PC-3 (cell line): Measurements from ENCODE around the gene CCL17. TPM values are rescaled to one million over a fixed set of nuclear protein-coding genes. Genes with fewer than 3 reads are reported as not detected.

Source experiments
- ATAC-seq: fragments of 200-7000 bp; cut with Tn5 transposase; 2 replicates; pipeline ENCODE4 v1.9.1; 2020; ENCODE audit warnings: mild to moderate bottlenecking, moderate library complexity
- BruUV-seq: library from RNA; stranded (reverse); fragments of 400-500 nt; replicated peaks from 2 replicates; lab custom pipeline; 2021; lab: Mats Ljungman, UMichigan
- CTCF ChIA-PET: fragments of 300-600 bp; sonication (Branson Sonifier 250); formaldehyde crosslinking; loops from one replicate; lab custom pipeline; 2022; ENCODE audit warnings: antibody characterized with exemption; lab: Charles Lee
- POLR2A ChIA-PET: fragments of 300-600 bp; sonication (Branson Sonifier 250); formaldehyde crosslinking; loops from one replicate; lab custom pipeline; 2022; ENCODE audit warnings: antibody characterized with exemption; ENCODE audit not compliant: unreplicated experiment; lab: Charles Lee
- DNase-seq: peaks from one replicate; pipeline ENCODE4 v3.0.0-alpha.2; 2015
- H2AFZ ChIP-seq: fragments of 300-600 bp; sonication (generic); 2 replicates; pipeline ENCODE4 v1.6.0; 2016; ENCODE audit warnings: antibody characterized with exemption, low read length
- H3F3A ChIP-seq: fragments of 300-600 bp; sonication (generic); one replicate; pipeline ENCODE4 v1.6.0; 2017; ENCODE audit warnings: antibody characterized with exemption, low read length, control low read depth, mild to moderate bottlenecking; ENCODE audit not compliant: unreplicated experiment
- H3K27ac ChIP-seq: fragments of 300-600 bp; sonication (generic); 2 replicates; pipeline ENCODE4 v1.5.1; 2016; ENCODE audit warnings: mild to moderate bottlenecking, low read length
- H3K27me3 ChIP-seq: fragments of 300-600 bp; sonication (generic); 2 replicates; pipeline ENCODE4 v1.6.1; 2016; ENCODE audit warnings: low read length, mixed read lengths
- H3K36me3 ChIP-seq: fragments of 300-600 bp; sonication (generic); 2 replicates; pipeline ENCODE4 v1.6.1; 2016; ENCODE audit warnings: low read depth, mixed run types, low read length, mixed read lengths
- H3K4me1 ChIP-seq: fragments of 300-600 bp; sonication (generic); 2 replicates; pipeline ENCODE4 v1.5.1; 2016; ENCODE audit warnings: low read length; ENCODE audit not compliant: insufficient read depth
- H3K4me2 ChIP-seq: fragments of 300-600 bp; sonication (generic); 2 replicates; pipeline ENCODE4 v1.6.0; 2016; ENCODE audit warnings: low read length
- H3K4me3 ChIP-seq: fragments of 300-600 bp; sonication (generic); 2 replicates; pipeline ENCODE4 v1.5.1; 2016; ENCODE audit warnings: mild to moderate bottlenecking, low read length, mixed read lengths
- H3K79me2 ChIP-seq: fragments of 300-600 bp; sonication (generic); 2 replicates; pipeline ENCODE4 v1.6.1; 2017; ENCODE audit warnings: low read length, mixed read lengths
- H3K9ac ChIP-seq: fragments of 300-600 bp; sonication (generic); 2 replicates; pipeline ENCODE4 v1.6.0; 2016; ENCODE audit warnings: mild to moderate bottlenecking, low read length
- H3K9me2 ChIP-seq: fragments of 300-600 bp; sonication (generic); replicated peaks from 2 replicates; pipeline ENCODE4 v1.6.1; 2016; ENCODE audit warnings: mixed run types, low read length, mixed read lengths
- H3K9me3 ChIP-seq: fragments of 300-600 bp; sonication (generic); 2 replicates; pipeline ENCODE4 v1.6.1; 2016; ENCODE audit warnings: low read length, mixed read lengths
- H4K20me1 ChIP-seq: fragments of 300-600 bp; sonication (generic); 2 replicates; pipeline ENCODE4 v1.6.1; 2016; ENCODE audit warnings: low read length, mixed read lengths
- EZH2 ChIP-seq: fragments of 300-600 bp; sonication (generic); IDR thresholded peaks from one replicate; pipeline ENCODE4 v1.6.1; 2017; ENCODE audit warnings: antibody characterized with exemption, mild to moderate bottlenecking, low read length; ENCODE audit not compliant: unreplicated experiment
- EZH2phosphoT487 ChIP-seq: fragments of 300-600 bp; sonication (generic); IDR thresholded peaks from 2 replicates; pipeline ENCODE4 v1.6.1; 2018; ENCODE audit warnings: mild to moderate bottlenecking, antibody characterized with exemption, low read length, borderline replicate concordance
- intact Hi-C: fragments of 100-400 bp; cut with micrococcal nuclease; formaldehyde crosslinking; loops from 2 replicates; pipeline ENCODE4 v1.9.0; 2023
- total RNA-seq: library from RNA; depleted of rRNA; stranded (reverse); fragments of >200 nt; gene quantifications from 2 replicates; pipeline ENCODE4 v1.2.3, GENCODE V29; 2014
- TF ChIP-seq, protein P1 (sequence below): fragments of 300-600 bp; sonication (generic); conservative IDR thresholded peaks from 2 replicates; pipeline ENCODE4 v1.5.1; 2017; ENCODE audit warnings: antibody characterized with exemption, low read depth, mild to moderate bottlenecking, low read length

CCL17 gene
- total RNA-seq, 1 experiment from 2014 or later = not detected

- CTCF ChIA-PET = no interaction called here
- no peaks in the 10 kb centered on the region for H4K20me1 ChIP-seq
Observed at GRCh38 chr16:57413733-57414132, 9.2 kb downstream of the CCL17 start.

GRCh38 chr16:57416084-57416483 is 11.5 kb downstream of the CCL17 start:
- CTCF ChIA-PET = no interaction called here
- no peak for ATAC-seq

More at GRCh38 chr16:57413733-57414132, 9.2 kb downstream of the CCL17 start:
- peaks cover 12% of the 10 kb centered on the region for H3K4me1 ChIP-seq
- H3K9ac ChIP-seq = no peak overlapping the region
- no TSS peak for BruUV-seq
- no peaks in the 10 kb centered on the region for H3K27me3 ChIP-seq
- no peak overlapping the region for H3K27ac ChIP-seq
- H2AFZ ChIP-seq = no peak overlapping the region
- H3F3A ChIP-seq = no peaks in the 10 kb centered on the region
- ATAC-seq (no peak), DNase-seq (no peak)
- TF ChIP-seq EZH2 = no peak
- TF ChIP-seq EZH2phosphoT487 = no peak
- TF ChIP-seq, protein P1, sequence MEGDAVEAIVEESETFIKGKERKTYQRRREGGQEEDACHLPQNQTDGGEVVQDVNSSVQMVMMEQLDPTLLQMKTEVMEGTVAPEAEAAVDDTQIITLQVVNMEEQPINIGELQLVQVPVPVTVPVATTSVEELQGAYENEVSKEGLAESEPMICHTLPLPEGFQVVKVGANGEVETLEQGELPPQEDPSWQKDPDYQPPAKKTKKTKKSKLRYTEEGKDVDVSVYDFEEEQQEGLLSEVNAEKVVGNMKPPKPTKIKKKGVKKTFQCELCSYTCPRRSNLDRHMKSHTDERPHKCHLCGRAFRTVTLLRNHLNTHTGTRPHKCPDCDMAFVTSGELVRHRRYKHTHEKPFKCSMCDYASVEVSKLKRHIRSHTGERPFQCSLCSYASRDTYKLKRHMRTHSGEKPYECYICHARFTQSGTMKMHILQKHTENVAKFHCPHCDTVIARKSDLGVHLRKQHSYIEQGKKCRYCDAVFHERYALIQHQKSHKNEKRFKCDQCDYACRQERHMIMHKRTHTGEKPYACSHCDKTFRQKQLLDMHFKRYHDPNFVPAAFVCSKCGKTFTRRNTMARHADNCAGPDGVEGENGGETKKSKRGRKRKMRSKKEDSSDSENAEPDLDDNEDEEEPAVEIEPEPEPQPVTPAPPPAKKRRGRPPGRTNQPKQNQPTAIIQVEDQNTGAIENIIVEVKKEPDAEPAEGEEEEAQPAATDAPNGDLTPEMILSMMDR = no peak
- H3K4me3 ChIP-seq = no peak overlapping the region
- H3K36me3 ChIP-seq = no peaks in the 10 kb centered on the region
- POLR2A ChIA-PET = interaction anchor here (0.7 kb wide), 1 partner anchor 113 kb away, joined by 19 read pairs; no protein-coding TSS in a partner anchor
- H3K9me3 ChIP-seq = no peaks in the 10 kb centered on the region
- no peak overlapping the region for H3K4me2 ChIP-seq
- H3K9me2 ChIP-seq = no peaks in the 10 kb centered on the region
- no peaks in the 10 kb centered on the region for H3K79me2 ChIP-seq
- intact Hi-C loops = no loop called here

DNA sequence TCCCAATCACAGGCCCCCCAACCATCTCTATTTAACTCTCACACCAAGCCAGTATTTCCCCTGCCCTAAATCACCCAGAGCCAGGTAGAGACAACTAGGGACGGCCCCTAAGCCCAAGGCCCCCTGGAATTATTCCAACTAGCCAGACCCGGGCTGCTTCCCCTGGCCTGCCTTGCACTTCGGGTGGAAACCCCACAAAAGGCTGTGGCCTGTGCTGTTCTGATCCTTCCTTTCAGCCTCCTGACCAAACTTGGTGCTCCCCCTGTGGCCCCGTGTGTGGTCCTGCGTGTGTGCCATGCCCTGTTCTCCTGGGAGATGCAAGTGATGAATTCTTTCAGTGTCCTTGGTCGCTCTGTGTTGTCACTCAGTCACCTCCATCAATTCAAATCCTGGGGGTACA is 14.9 kb downstream of the CCL17 start:
- Histone ChIP-seq H3K9ac (no peak overlapping the region), H3K9me3 (no peaks in the 10 kb centered on the region), H2AFZ (no peak overlapping the region), H3F3A (no peaks in the 10 kb centered on the region), H3K4me1 (peaks cover 12% of the 10 kb centered on the region), H3K36me3 (no peaks in the 10 kb centered on the region), H3K9me2 (no peaks in the 10 kb centered on the region), H4K20me1 (no peaks in the 10 kb centered on the region), H3K27me3 (no peaks in the 10 kb centered on the region), H3K4me2 (no peak overlapping the region), H3K27ac (no peak overlapping the region), H3K4me3 (no peak overlapping the region), H3K79me2 (no peaks in the 10 kb centered on the region)
- no peak for TF ChIP-seq EZH2
- no peak for TF ChIP-seq EZH2phosphoT487
- TF ChIP-seq, protein P1 = no peak
- no TSS peak for BruUV-seq
- DNase-seq (no peak), ATAC-seq (no peak)
- POLR2A ChIA-PET = interaction anchor here (0.6 kb wide), 1 partner anchor 358 kb away, joined by 5 read pairs; no protein-coding TSS in a partner anchor
- CTCF ChIA-PET = interaction anchor here (0.8 kb wide), 1 partner anchor 78 kb away, joined by 3 read pairs; no protein-coding TSS in a partner anchor
- intact Hi-C loops = loop anchor here (2.0 kb wide), 1 partner anchor 99 kb away; no protein-coding TSS in a partner anchor

More at GRCh38 chr16:57416084-57416483, 11.5 kb downstream of the CCL17 start:
- H3K9me3 ChIP-seq = no peaks in the 10 kb centered on the region
- DNase-seq = no peak
- H3K36me3 ChIP-seq = no peaks in the 10 kb centered on the region
- no peak overlapping the region for H3K9ac ChIP-seq
- H4K20me1 ChIP-seq = no peaks in the 10 kb centered on the region
- H3K4me3 ChIP-seq = no peak overlapping the region
- intact Hi-C loops = no loop called here
- H3K79me2 ChIP-seq = no peaks in the 10 kb centered on the region
- no TSS peak for BruUV-seq
- TF ChIP-seq, protein P1 = no peak
- no peak for TF ChIP-seq EZH2phosphoT487
- no peak for TF ChIP-seq EZH2
- no peak overlapping the region for H3K27ac ChIP-seq
- H3K4me2 ChIP-seq = no peak overlapping the region
- H2AFZ ChIP-seq = no peak overlapping the region
- no peaks in the 10 kb centered on the region for H3F3A ChIP-seq
- peaks cover 12% of the 10 kb centered on the region for H3K4me1 ChIP-seq
- H3K27me3 ChIP-seq = no peaks in the 10 kb centered on the region
- POLR2A ChIA-PET = no interaction called here
- H3K9me2 ChIP-seq = no peaks in the 10 kb centered on the region
